ENCODE measurements around the gene ABCG1. TPM values are rescaled to one million over a fixed set of nuclear protein-coding genes. Genes with fewer than 3 reads are reported as not detected.

Gene ABCG1
- total and polyA plus RNA-seq, 7 donors: 6.0 to 19.3 (median 11.6) TPM

- WGBS, 2 donors: 91 to 96% methylated on average over 11 of the region's 11 CpGs
- DNase-seq: no peak
- Histone ChIP-seq H3K27me3 (peaks cover 0 to 10% (median 0%) of the 10 kb centered on the region in 3 donors), H3K9me3 (no peaks in the 10 kb centered on the region), H3K27ac (no peak overlapping the region), H3K4me3 (no peak overlapping the region), H3K4me1 (no peaks in the 10 kb centered on the region), H3K36me3 (no peaks in the 10 kb centered on the region)
- no peak for TF ChIP-seq POLR2AphosphoS5 (IDR thresholded peaks at IDR 0.05)
- TF ChIP-seq, protein P1, sequence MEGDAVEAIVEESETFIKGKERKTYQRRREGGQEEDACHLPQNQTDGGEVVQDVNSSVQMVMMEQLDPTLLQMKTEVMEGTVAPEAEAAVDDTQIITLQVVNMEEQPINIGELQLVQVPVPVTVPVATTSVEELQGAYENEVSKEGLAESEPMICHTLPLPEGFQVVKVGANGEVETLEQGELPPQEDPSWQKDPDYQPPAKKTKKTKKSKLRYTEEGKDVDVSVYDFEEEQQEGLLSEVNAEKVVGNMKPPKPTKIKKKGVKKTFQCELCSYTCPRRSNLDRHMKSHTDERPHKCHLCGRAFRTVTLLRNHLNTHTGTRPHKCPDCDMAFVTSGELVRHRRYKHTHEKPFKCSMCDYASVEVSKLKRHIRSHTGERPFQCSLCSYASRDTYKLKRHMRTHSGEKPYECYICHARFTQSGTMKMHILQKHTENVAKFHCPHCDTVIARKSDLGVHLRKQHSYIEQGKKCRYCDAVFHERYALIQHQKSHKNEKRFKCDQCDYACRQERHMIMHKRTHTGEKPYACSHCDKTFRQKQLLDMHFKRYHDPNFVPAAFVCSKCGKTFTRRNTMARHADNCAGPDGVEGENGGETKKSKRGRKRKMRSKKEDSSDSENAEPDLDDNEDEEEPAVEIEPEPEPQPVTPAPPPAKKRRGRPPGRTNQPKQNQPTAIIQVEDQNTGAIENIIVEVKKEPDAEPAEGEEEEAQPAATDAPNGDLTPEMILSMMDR (IDR thresholded peaks at IDR 0.05): no peak
- TF ChIP-seq POLR2A (IDR thresholded peaks at IDR 0.05): no peak
- TF ChIP-seq EP300 (IDR thresholded peaks at IDR 0.05): no peak
- intact Hi-C loops (cut with DNase I): no loop called here
Observed at GRCh38 chr21:42343963-42344510, 125.1 kb downstream of the ABCG1 start.

GRCh38 chr21:42344631-42345030 is 125.7 kb downstream of the ABCG1 start:
- no peak for DNase-seq
- WGBS, 2 donors: 87 to 88% methylated on average over 4 of the region's 4 CpGs
- TF ChIP-seq POLR2AphosphoS5 (IDR thresholded peaks at IDR 0.05) (no peak), POLR2A (IDR thresholded peaks at IDR 0.05) (no peak), EP300 (IDR thresholded peaks at IDR 0.05) (no peak)
- TF ChIP-seq, protein P1 (IDR thresholded peaks at IDR 0.05): no peak
- intact Hi-C loops (cut with DNase I): no loop called here
- H3K36me3 ChIP-seq: no peaks in the 10 kb centered on the region
- peaks cover 0 to 13% (median 0%) of the 10 kb centered on the region in 3 donors for H3K27me3 ChIP-seq
- no peak overlapping the region for H3K27ac ChIP-seq
- no peak overlapping the region for H3K4me3 ChIP-seq
- H3K9me3 ChIP-seq: no peaks in the 10 kb centered on the region
- H3K4me1 ChIP-seq: no peaks in the 10 kb centered on the region

GRCh38 chr21:42346441-42346840 is 127.5 kb downstream of the ABCG1 start:
- no peak for DNase-seq
- intact Hi-C loops (cut with DNase I): no loop called here
- Histone ChIP-seq H3K27me3 (peaks cover 0 to 13% (median 0%) of the 10 kb centered on the region in 3 donors), H3K4me1 (no peaks in the 10 kb centered on the region), H3K4me3 (no peak overlapping the region), H3K9me3 (no peaks in the 10 kb centered on the region), H3K27ac (no peak overlapping the region), H3K36me3 (no peaks in the 10 kb centered on the region)
- TF ChIP-seq POLR2AphosphoS5 (IDR thresholded peaks at IDR 0.05) (no peak), POLR2A (IDR thresholded peaks at IDR 0.05) (no peak)
- TF ChIP-seq, protein P1 (IDR thresholded peaks at IDR 0.05): no peak
- 92 to 95% methylated on average over 9 of the region's 9 CpGs for WGBS, 2 donors

Small RNAs within 50 kb of the gene (small RNA-seq; reads per million reads assigned to genes)
- gene RNA5SP492: 0 reads per million in 3 donors

Other genes starting within 250 kb of the ABCG1 start
- 10 to 100 TPM in 1 of 4 donors, 1 to 10 TPM in 3; 6.9 to 14.7 (median 7.7) TPM for gene ZBTB21, start 208.8 kb upstream of the ABCG1 start, total RNA-seq
- gene ZBTB21, start 208.8 kb upstream of the ABCG1 start, polyA plus RNA-seq: 1 to 10 TPM; 1.8 to 2.9 (median 2.8) TPM
- not detected for gene UMODL1, start 147.8 kb upstream of the ABCG1 start, total RNA-seq
- gene UMODL1, start 147.8 kb upstream of the ABCG1 start, polyA plus RNA-seq: under 1 TPM in 2 of 3 donors, not detected in 1; 0.13 to 0.23 TPM
- gene TFF3, start 96.3 kb downstream of the ABCG1 start, total RNA-seq: 10 to 100 TPM; 14.3 to 45.1 (median 23.7) TPM
- gene TFF3, start 96.3 kb downstream of the ABCG1 start, polyA plus RNA-seq: 1,000 to 10,000 TPM; 1,800 to 7,065 (median 3,772) TPM
- gene TFF2, start 131.9 kb downstream of the ABCG1 start, total RNA-seq: not detected
- gene TFF2, start 131.9 kb downstream of the ABCG1 start, polyA plus RNA-seq: 10 to 100 TPM in 1 of 3 donors, 1 to 10 TPM in 2; 1.5 to 23.4 (median 3.0) TPM
- gene TFF1, start 147.4 kb downstream of the ABCG1 start, total RNA-seq: 1 to 10 TPM in 1 of 4 donors, not detected in 3; 1.1 TPM
- gene TFF1, start 147.4 kb downstream of the ABCG1 start, polyA plus RNA-seq: 100 to 1,000 TPM; 414 to 706 (median 493) TPM
- under 1 TPM in 1 of 4 donors, not detected in 3; 0.16 TPM for gene TMPRSS3, start 176.9 kb downstream of the ABCG1 start, total RNA-seq
- 1 to 10 TPM in 1 of 3 donors, under 1 TPM in 1, not detected in 1; 0.60 to 1.3 TPM for gene TMPRSS3, start 176.9 kb downstream of the ABCG1 start, polyA plus RNA-seq
- not detected for gene UBASH3A, start 184.8 kb downstream of the ABCG1 start, total RNA-seq
- gene UBASH3A, start 184.8 kb downstream of the ABCG1 start, polyA plus RNA-seq: 1 to 10 TPM in 1 of 3 donors, not detected in 2; 3.9 TPM